ENCODE results near the gene CCDC102A.
"Not testable (repeated sequence)": the region's sequence is repeated elsewhere in the genome, so short reads cannot be mapped to it uniquely, and the experiment has no call there.

Gene CCDC102A

DNA sequence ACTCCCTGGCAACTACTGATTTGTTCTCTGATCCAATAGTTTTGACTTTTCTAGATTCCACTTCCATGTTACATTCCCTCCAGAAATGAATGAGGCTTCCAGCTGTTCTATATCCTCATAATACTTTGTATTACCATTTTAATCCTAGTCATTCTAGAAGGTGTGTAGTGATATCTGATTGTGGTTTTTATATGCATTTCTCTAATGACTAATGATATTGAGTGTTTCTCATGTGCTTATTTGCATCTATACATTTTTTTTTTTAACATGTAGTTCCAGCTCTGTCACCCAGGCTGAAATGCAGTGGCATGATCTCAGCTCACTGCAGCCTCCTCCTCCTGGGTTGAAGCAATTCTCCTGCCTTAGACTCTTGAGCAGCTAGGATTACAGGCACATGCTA lies 13.4 kb upstream of the CCDC102A start:
- Histone ChIP-seq H3K4me1 (ENCODE audit: control insufficient read depth in 2 of 2, insufficient read depth in 2 of 2, low read length in 2 of 2) (no peaks in the 10 kb centered on the region), H3K9me3 (ENCODE audit: control insufficient read depth in 2 of 2, low read length in 2 of 2) (no peaks in the 10 kb centered on the region), H3K27ac (ENCODE audit: low read depth in 2 of 2, low read length in 2 of 2) (no peak overlapping the region)

DNA sequence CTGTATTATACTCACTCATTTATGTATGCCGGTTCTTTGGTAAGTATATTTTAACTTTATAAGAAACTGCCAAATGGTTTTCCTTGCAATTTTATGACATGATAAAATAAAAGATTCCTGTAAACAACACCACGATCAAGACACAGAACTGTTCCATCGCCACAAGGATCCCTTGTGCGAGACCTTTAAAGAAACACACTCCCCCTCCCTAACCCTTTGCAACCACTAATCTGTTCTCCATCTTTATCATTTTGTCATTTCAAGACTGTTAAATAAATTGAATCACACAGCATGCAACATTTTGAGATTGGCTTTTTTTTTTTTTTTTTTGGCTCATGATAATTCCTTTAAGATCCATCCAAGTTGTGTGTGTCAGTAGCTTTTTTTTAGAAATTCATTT lies 12.0 kb upstream of the CCDC102A start:
- peaks cover 0 to 3% of the 10 kb centered on the region in 2 donors for H3K4me1 ChIP-seq (ENCODE audit: control insufficient read depth in 2 of 2, insufficient read depth in 2 of 2, low read length in 2 of 2)
- H3K9me3 ChIP-seq (ENCODE audit: control insufficient read depth in 2 of 2, low read length in 2 of 2) = no peaks in the 10 kb centered on the region
- no peaks in the 10 kb centered on the region for H3K36me3 ChIP-seq (ENCODE audit: control insufficient read depth in 2 of 2, insufficient read depth in 2 of 2, low read length in 2 of 2)
- H3K27me3 ChIP-seq (ENCODE audit: control insufficient read depth in 2 of 2, insufficient read depth in 2 of 2, low read length in 2 of 2) = no peaks in the 10 kb centered on the region
- no peak overlapping the region for H3K9ac ChIP-seq (ENCODE audit: low read depth in 1 of 2, low read length in 2 of 2)
- H3K4me3 ChIP-seq (ENCODE audit: low read length in 2 of 2) = no peak overlapping the region
- H3K27ac ChIP-seq (ENCODE audit: low read depth in 2 of 2, low read length in 2 of 2) = no peak overlapping the region

More for the DNA sequence above, 13.4 kb upstream of the CCDC102A start:
- Histone ChIP-seq H3K9ac (ENCODE audit: low read depth in 1 of 2, low read length in 2 of 2) (no peak overlapping the region), H3K27me3 (ENCODE audit: control insufficient read depth in 2 of 2, insufficient read depth in 2 of 2, low read length in 2 of 2) (no peaks in the 10 kb centered on the region), H3K36me3 (ENCODE audit: control insufficient read depth in 2 of 2, insufficient read depth in 2 of 2, low read length in 2 of 2) (no peaks in the 10 kb centered on the region), H3K4me3 (ENCODE audit: low read length in 2 of 2) (no peak overlapping the region)

DNA sequence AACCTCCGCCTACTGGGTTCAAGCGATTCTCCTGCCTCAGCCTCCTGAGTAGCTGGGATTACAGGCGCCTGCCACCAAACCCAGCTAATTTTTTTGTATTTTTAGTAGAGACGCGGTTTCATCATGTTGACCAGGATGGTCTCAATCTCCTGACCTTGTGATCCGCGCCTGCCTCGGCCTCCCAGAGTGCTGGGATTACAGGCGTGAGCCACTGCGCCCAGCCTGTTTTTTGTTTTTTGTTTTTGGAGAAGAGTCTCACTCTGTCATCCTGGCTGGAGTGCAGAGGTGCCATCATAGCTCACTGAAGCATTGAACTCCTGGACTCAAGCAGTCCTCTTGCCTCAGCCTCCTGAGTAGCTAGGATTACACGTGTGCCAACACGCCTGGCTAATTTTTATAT lies 11.2 kb upstream of the CCDC102A start:
- not testable (repeated sequence) for H3K9ac ChIP-seq (ENCODE audit: low read depth in 1 of 2, low read length in 2 of 2); H3K27ac ChIP-seq (ENCODE audit: low read depth in 2 of 2, low read length in 2 of 2); H3K36me3 ChIP-seq (ENCODE audit: control insufficient read depth in 2 of 2, insufficient read depth in 2 of 2, low read length in 2 of 2); H3K9me3 ChIP-seq (ENCODE audit: control insufficient read depth in 2 of 2, low read length in 2 of 2); H3K27me3 ChIP-seq (ENCODE audit: control insufficient read depth in 2 of 2, insufficient read depth in 2 of 2, low read length in 2 of 2); H3K4me3 ChIP-seq (ENCODE audit: low read length in 2 of 2); H3K4me1 ChIP-seq (ENCODE audit: control insufficient read depth in 2 of 2, insufficient read depth in 2 of 2, low read length in 2 of 2)

DNA sequence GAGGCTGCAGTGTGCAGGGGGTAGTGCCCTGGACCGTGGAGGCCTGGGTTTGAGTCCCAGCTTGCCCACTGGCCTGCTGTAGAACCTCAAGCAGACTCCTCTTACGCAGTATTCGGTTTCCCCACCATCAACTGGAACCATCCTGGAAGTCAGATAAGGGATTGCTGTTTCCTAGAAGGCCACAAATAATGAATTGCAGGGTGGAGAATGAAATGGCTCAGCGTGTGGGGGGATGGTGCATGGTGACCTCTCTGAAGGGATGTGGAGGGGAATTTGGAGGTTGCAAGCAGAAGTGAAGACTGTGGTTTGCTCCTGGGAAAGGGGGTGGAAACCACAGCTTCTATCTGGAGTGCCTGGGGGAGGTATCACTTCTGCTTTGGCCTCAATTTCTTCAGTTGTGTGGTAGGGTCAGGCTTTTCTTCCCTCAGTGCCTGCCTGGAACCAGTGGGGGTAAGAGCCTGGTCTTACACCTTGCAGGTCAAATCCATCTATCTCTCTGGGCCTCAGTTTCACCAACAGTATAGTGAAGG lies 7.8 kb upstream of the CCDC102A start:
- H3K9ac ChIP-seq (ENCODE audit: low read depth in 1 of 2, low read length in 2 of 2) = peak overlapping the region in 1 of 2 donors; percentile 52
- H3K4me1 ChIP-seq (ENCODE audit: control insufficient read depth in 2 of 2, insufficient read depth in 2 of 2, low read length in 2 of 2) = peaks cover 3 to 10% of the 10 kb centered on the region in 2 donors
- H3K27ac ChIP-seq (ENCODE audit: low read depth in 2 of 2, low read length in 2 of 2) = no peak overlapping the region
- H3K9me3 ChIP-seq (ENCODE audit: control insufficient read depth in 2 of 2, low read length in 2 of 2) = no peaks in the 10 kb centered on the region
- H3K36me3 ChIP-seq (ENCODE audit: control insufficient read depth in 2 of 2, insufficient read depth in 2 of 2, low read length in 2 of 2) = no peaks in the 10 kb centered on the region
- no peaks in the 10 kb centered on the region for H3K27me3 ChIP-seq (ENCODE audit: control insufficient read depth in 2 of 2, insufficient read depth in 2 of 2, low read length in 2 of 2)
- peak overlapping the region in 1 of 2 donors; percentile 56 for H3K4me3 ChIP-seq (ENCODE audit: low read length in 2 of 2)

DNA sequence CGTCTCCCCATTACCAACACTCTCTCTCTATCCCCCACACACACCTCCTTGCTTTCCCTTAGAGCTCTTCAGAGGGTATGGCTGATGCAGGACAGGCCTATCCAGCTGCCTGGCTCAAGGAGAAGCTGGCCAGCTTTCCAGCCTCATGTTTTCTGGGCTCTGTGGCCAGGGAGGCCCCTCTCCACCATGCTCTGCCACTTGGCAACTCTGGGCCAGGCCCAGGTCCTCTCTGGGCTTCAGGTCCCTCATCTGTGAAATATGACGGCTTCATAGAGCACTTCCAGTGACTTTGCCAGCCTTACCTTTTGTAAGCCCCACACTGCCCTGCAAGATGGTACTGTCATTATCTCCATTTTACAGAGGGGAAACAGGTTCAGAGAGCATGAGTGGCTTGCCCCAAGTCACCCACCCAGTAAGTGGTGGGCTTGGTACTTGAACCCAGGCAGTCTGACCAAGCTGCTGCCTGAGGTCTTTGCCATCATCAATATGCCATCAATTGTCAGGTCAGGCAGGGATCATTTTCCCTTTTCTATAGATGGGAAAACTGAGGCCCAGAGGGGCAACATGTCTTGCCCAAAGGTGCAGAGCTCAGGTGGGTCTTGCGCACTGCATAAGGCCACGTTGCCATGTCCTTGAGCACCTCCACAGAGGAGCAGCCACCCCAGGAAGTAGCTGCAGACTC lies 5.5 kb upstream of the CCDC102A start:
- no peaks in the 10 kb centered on the region for H3K36me3 ChIP-seq (ENCODE audit: control insufficient read depth in 2 of 2, insufficient read depth in 2 of 2, low read length in 2 of 2)
- no peak overlapping the region for H3K27ac ChIP-seq (ENCODE audit: low read depth in 2 of 2, low read length in 2 of 2)
- H3K4me3 ChIP-seq (ENCODE audit: low read length in 2 of 2) = peak overlapping the region in 1 of 2 donors; percentile 56
- H3K27me3 ChIP-seq (ENCODE audit: control insufficient read depth in 2 of 2, insufficient read depth in 2 of 2, low read length in 2 of 2) = no peaks in the 10 kb centered on the region
- no peaks in the 10 kb centered on the region for H3K9me3 ChIP-seq (ENCODE audit: control insufficient read depth in 2 of 2, low read length in 2 of 2)
- H3K4me1 ChIP-seq (ENCODE audit: control insufficient read depth in 2 of 2, insufficient read depth in 2 of 2, low read length in 2 of 2) = peaks cover 3 to 19% of the 10 kb centered on the region in 2 donors
- no peak overlapping the region for H3K9ac ChIP-seq (ENCODE audit: low read depth in 1 of 2, low read length in 2 of 2)

DNA sequence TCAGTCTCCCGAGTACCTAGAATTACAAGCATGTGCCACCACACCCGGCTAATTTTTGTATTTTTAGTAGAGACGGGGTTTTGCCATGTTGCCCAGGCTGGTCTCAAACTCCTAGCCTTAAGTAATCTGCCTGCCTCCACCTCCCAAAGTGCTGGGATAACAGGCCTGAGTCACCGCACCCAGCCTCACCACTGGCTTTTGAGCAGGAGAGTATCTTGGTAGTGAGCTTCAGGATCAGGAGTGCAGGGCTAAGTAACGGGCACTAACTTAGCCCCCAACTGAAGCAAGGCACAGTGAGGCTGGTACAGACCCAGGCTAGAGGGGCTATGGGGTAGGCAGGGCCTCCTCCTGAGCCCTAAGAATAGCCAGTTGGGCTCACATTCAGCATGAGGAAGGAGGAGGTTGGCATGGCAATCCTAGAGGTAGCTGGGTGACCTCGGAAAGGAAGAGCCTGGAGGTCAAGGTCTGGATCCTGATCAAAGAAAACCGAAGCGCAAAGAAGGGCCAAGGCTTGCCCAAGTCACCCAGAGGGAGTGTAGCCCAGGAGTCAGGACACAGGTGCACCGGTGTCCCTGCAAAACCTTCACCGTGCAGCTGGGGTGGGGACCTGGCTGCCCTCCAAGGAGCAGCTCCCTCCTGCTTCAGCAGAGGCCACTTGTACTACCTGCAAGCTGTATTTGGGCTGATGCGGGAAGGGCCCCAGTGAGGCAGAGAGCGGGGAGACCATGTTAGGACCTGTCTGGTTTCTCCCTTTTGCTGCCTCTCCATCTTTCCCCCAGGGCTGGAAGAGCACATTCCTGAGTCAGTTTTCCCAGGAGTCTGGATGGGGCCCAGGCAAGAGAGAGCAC lies 4.8 kb upstream of the CCDC102A start:
- Histone ChIP-seq H3K4me3 (ENCODE audit: low read length in 2 of 2) (no peak overlapping the region), H3K27ac (ENCODE audit: low read depth in 2 of 2, low read length in 2 of 2) (no peak overlapping the region), H3K9me3 (ENCODE audit: control insufficient read depth in 2 of 2, low read length in 2 of 2) (no peaks in the 10 kb centered on the region), H3K9ac (ENCODE audit: low read depth in 1 of 2, low read length in 2 of 2) (no peak overlapping the region), H3K36me3 (ENCODE audit: control insufficient read depth in 2 of 2, insufficient read depth in 2 of 2, low read length in 2 of 2) (no peaks in the 10 kb centered on the region), H3K4me1 (ENCODE audit: control insufficient read depth in 2 of 2, insufficient read depth in 2 of 2, low read length in 2 of 2) (peaks cover 3 to 19% of the 10 kb centered on the region in 2 donors), H3K27me3 (ENCODE audit: control insufficient read depth in 2 of 2, insufficient read depth in 2 of 2, low read length in 2 of 2) (no peaks in the 10 kb centered on the region)

DNA sequence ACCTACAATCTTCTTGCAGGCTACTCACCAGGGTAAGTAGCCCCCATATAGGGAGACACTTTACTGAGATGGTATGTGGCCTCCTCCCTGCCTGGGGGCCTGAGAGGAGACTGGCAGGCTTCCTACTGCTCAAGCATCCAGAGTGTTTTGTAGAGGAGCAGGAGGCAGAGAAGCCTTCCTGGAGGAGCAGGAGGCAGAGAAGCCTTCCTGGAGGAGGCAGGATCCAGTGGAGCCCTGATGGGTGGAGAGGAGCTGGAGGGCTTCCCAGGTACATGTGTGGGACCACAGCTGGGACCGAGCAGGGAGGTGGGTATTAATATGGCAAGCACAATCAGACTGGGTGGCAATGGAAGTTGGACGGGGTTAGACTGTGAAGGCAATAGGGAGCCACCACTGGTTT lies 4.0 kb upstream of the CCDC102A start:
- H3K36me3 ChIP-seq (ENCODE audit: control insufficient read depth in 2 of 2, insufficient read depth in 2 of 2, low read length in 2 of 2) = no peaks in the 10 kb centered on the region
- H3K4me3 ChIP-seq (ENCODE audit: low read length in 2 of 2) = no peak overlapping the region
- H3K9me3 ChIP-seq (ENCODE audit: control insufficient read depth in 2 of 2, low read length in 2 of 2) = no peaks in the 10 kb centered on the region
- no peak overlapping the region for H3K9ac ChIP-seq (ENCODE audit: low read depth in 1 of 2, low read length in 2 of 2)
- H3K27ac ChIP-seq (ENCODE audit: low read depth in 2 of 2, low read length in 2 of 2) = no peak overlapping the region
- H3K27me3 ChIP-seq (ENCODE audit: control insufficient read depth in 2 of 2, insufficient read depth in 2 of 2, low read length in 2 of 2) = no peaks in the 10 kb centered on the region
- peaks cover 7 to 21% of the 10 kb centered on the region in 2 donors for H3K4me1 ChIP-seq (ENCODE audit: control insufficient read depth in 2 of 2, insufficient read depth in 2 of 2, low read length in 2 of 2)

DNA sequence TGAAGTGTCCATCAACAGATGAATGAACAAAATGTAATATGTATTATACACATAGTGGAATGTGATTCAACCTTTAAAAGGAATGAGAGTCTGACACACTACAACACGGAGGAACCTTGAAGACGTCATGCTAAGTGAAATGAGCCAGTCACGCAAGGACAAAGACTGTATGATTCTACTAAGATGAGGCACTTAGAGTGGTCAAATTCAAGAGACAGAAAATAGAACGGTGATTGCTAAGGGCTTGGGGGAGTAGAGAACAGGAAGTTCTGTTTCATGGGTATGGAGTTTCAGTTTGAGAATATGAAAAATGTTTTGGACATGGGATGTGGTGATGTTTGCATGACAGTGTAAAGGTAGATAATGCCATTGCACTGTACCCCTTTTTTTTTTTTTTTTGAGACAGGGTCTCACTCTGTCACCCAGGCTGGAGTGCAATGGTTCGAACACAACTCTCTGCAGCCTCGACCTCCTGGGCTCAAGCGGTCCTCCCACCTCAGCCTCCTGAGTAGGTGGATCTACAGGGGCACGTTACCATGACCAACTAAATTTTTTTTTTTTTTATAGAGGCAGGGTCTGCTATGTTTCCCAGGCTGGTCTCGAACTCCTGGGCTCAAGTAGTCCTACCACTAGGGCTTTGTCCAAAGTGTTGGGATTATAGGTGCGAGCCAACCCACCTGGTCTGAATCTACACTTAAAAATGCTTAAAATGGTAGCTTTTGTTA lies 2.9 kb upstream of the CCDC102A start:
- H3K27ac ChIP-seq (ENCODE audit: low read depth in 2 of 2, low read length in 2 of 2) = no peak overlapping the region
- no peaks in the 10 kb centered on the region for H3K9me3 ChIP-seq (ENCODE audit: control insufficient read depth in 2 of 2, low read length in 2 of 2)
- no peak overlapping the region for H3K9ac ChIP-seq (ENCODE audit: low read depth in 1 of 2, low read length in 2 of 2)
- H3K36me3 ChIP-seq (ENCODE audit: control insufficient read depth in 2 of 2, insufficient read depth in 2 of 2, low read length in 2 of 2) = no peaks in the 10 kb centered on the region
- H3K4me1 ChIP-seq (ENCODE audit: control insufficient read depth in 2 of 2, insufficient read depth in 2 of 2, low read length in 2 of 2) = peaks cover 10 to 26% of the 10 kb centered on the region in 2 donors
- no peak overlapping the region for H3K4me3 ChIP-seq (ENCODE audit: low read length in 2 of 2)
- H3K27me3 ChIP-seq (ENCODE audit: control insufficient read depth in 2 of 2, insufficient read depth in 2 of 2, low read length in 2 of 2) = no peaks in the 10 kb centered on the region

DNA sequence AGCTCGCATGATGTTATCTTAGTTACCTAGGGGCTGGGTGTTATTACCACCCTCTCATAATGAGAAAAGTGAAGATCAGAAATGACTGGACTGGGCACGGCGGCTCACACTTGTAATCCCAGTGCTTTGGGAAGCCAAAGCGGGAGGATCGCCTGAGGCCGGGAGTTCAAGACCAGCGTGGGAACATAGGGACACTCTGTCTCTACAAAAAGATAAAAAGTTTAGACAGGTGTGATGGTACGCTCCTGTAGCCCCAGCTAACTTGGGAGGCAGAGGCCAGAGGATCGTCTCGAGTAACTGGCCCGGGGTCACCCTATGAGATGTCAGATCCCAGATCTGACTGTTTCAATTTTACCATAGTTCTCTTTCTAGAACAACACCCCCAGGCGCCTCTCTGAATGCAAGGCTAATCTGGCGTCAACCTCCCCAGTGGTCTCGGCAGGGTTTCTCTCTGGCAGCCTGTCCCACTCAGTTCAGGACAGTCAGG lies 1.9 kb upstream of the CCDC102A start:
- Histone ChIP-seq H3K9ac (ENCODE audit: low read depth in 1 of 2, low read length in 2 of 2) (peak overlapping the region in 1 of 2 donors; percentile 14), H3K27ac (ENCODE audit: low read depth in 2 of 2, low read length in 2 of 2) (peak overlapping the region in 1 of 2 donors; percentile 20), H3K36me3 (ENCODE audit: control insufficient read depth in 2 of 2, insufficient read depth in 2 of 2, low read length in 2 of 2) (no peaks in the 10 kb centered on the region), H3K4me1 (ENCODE audit: control insufficient read depth in 2 of 2, insufficient read depth in 2 of 2, low read length in 2 of 2) (peaks cover 13 to 26% of the 10 kb centered on the region in 2 donors), H3K27me3 (ENCODE audit: control insufficient read depth in 2 of 2, insufficient read depth in 2 of 2, low read length in 2 of 2) (no peaks in the 10 kb centered on the region), H3K9me3 (ENCODE audit: control insufficient read depth in 2 of 2, low read length in 2 of 2) (no peaks in the 10 kb centered on the region), H3K4me3 (ENCODE audit: low read length in 2 of 2) (no peak overlapping the region)
